ENCODE measurements around the gene ASB4. TPM values are rescaled to one million over a fixed set of nuclear protein-coding genes. Genes with fewer than 3 reads are reported as not detected.
A peak's percentile ranks its signal among the peaks of the same experiment; 100 is the strongest.

Gene ASB4
- total RNA-seq, 2 donors from 2014 or later = 0.57 TPM; not detected in 1

- DNase-seq (ENCODE audit: low spot score) = no peak
Measured at GRCh38 chr7:95509199-95509598, 23.5 kb downstream of the ASB4 start.

GRCh38 chr7:95511716-95512260, 26.0 kb downstream of the ASB4 start:
- Histone ChIP-seq H3K4me1 (replicated peaks) (no peaks in the 10 kb centered on the region), H3K36me3 (no peaks in the 10 kb centered on the region), H3K27me3 (replicated peaks; ENCODE audit: insufficient read depth) (no peaks in the 10 kb centered on the region), H3K4me3 (no peak overlapping the region), H3K9me3 (no peaks in the 10 kb centered on the region), H3K27ac (no peak overlapping the region)
- intact Hi-C loops (cut with DNase I) = loop anchor here (5.0 to 10.0 kb wide), 2 partner anchors 176 to 363 kb away; no protein-coding TSS in a partner anchor
- WGBS = 41% methylated on average over 6 of the region's 6 CpGs
- peak; percentile 59 to 78 (median 75) for TF ChIP-seq CTCF (IDR thresholded peaks at IDR 0.05)
- TF ChIP-seq POLR2A (IDR thresholded peaks at IDR 0.05) = no peak
- DNase-seq (ENCODE audit: low spot score) = peak; percentile 56

More at GRCh38 chr7:95509199-95509598, 23.5 kb downstream of the ASB4 start:
- Histone ChIP-seq H3K27ac (no peak overlapping the region), H3K4me1 (replicated peaks) (no peaks in the 10 kb centered on the region), H3K36me3 (no peaks in the 10 kb centered on the region), H3K4me3 (no peak overlapping the region), H3K27me3 (replicated peaks; ENCODE audit: insufficient read depth) (no peaks in the 10 kb centered on the region), H3K9me3 (no peaks in the 10 kb centered on the region)
- intact Hi-C loops (cut with DNase I) = no loop called here
- 20% methylated on average over 5 of the region's 5 CpGs for WGBS
- TF ChIP-seq POLR2AphosphoS5 (IDR thresholded peaks at IDR 0.05) (no peak), CTCF (IDR thresholded peaks at IDR 0.05) (no peak), POLR2A (IDR thresholded peaks at IDR 0.05) (no peak)

GRCh38 chr7:95517458-95517857, 31.7 kb downstream of the ASB4 start:
- no peak for TF ChIP-seq POLR2A (IDR thresholded peaks at IDR 0.05)
- no peak for TF ChIP-seq CTCF (IDR thresholded peaks at IDR 0.05)
- TF ChIP-seq POLR2AphosphoS5 (IDR thresholded peaks at IDR 0.05) = no peak
- Histone ChIP-seq H3K4me3 (no peak overlapping the region), H3K27ac (no peak overlapping the region), H3K27me3 (replicated peaks; ENCODE audit: insufficient read depth) (no peaks in the 10 kb centered on the region), H3K4me1 (replicated peaks) (no peaks in the 10 kb centered on the region), H3K9me3 (no peaks in the 10 kb centered on the region), H3K36me3 (no peaks in the 10 kb centered on the region)
- 87% methylated on average over 2 of the region's 2 CpGs for WGBS
- intact Hi-C loops (cut with DNase I) = loop anchor here (10.0 kb wide), 1 partner anchor 357 kb away; no protein-coding TSS in a partner anchor
- no peak for DNase-seq (ENCODE audit: low spot score)

- Histone ChIP-seq H3K36me3 (no peaks in the 10 kb centered on the region), H3K4me3 (no peak overlapping the region), H3K27me3 (replicated peaks; ENCODE audit: insufficient read depth) (no peaks in the 10 kb centered on the region), H3K9me3 (no peaks in the 10 kb centered on the region), H3K4me1 (replicated peaks) (no peaks in the 10 kb centered on the region), H3K27ac (no peak overlapping the region)
- no peak for DNase-seq (ENCODE audit: low spot score)
- no peak for TF ChIP-seq CTCF (IDR thresholded peaks at IDR 0.05)
- TF ChIP-seq POLR2AphosphoS5 (IDR thresholded peaks at IDR 0.05) = no peak
- TF ChIP-seq POLR2A (IDR thresholded peaks at IDR 0.05) = no peak
- 98% methylated on average over 1 of the region's 1 CpG for WGBS
- intact Hi-C loops (cut with DNase I) = loop anchor here (10.0 kb wide), 1 partner anchor 357 kb away; no protein-coding TSS in a partner anchor
Measured at GRCh38 chr7:95517870-95518269, 32.1 kb downstream of the ASB4 start.

GRCh38 chr7:95520136-95520535, 34.4 kb downstream of the ASB4 start:
- intact Hi-C loops (cut with DNase I) = no loop called here
- H3K4me3 ChIP-seq = no peak overlapping the region
- no peak overlapping the region for H3K27ac ChIP-seq
- H3K9me3 ChIP-seq = no peaks in the 10 kb centered on the region
- no peaks in the 10 kb centered on the region for H3K27me3 ChIP-seq (replicated peaks; ENCODE audit: insufficient read depth)
- WGBS = 50% methylated on average over 2 of the region's 2 CpGs
- TF ChIP-seq POLR2A (IDR thresholded peaks at IDR 0.05) = no peak
- no peak for TF ChIP-seq POLR2AphosphoS5 (IDR thresholded peaks at IDR 0.05)
- TF ChIP-seq CTCF (IDR thresholded peaks at IDR 0.05) = no peak
- H3K4me1 ChIP-seq (replicated peaks) = no peaks in the 10 kb centered on the region
- no peaks in the 10 kb centered on the region for H3K36me3 ChIP-seq
- DNase-seq (ENCODE audit: low spot score) = no peak

Data from prostate gland (tissue), 2 donors.